NCI-H1105 treated with DMSO at 0.1 percent for 48 hours (cell line): ENCODE results near the gene RCBTB1.
"Not testable (repeated sequence)": the region's sequence is repeated elsewhere in the genome, so short reads cannot be mapped to it uniquely, and the experiment has no call there.

Experiments used
- DNase-seq: peaks from one replicate; lab custom pipeline; 2025; lab: John Stamatoyannopoulos, UW

Gene RCBTB1

GRCh38 chr13:49516467-49516866, 68.9 kb downstream of the RCBTB1 start:
- DNase-seq, result no peak

- no peak for DNase-seq
Measured at GRCh38 chr13:49512578-49512977, 72.8 kb downstream of the RCBTB1 start.

DNA sequence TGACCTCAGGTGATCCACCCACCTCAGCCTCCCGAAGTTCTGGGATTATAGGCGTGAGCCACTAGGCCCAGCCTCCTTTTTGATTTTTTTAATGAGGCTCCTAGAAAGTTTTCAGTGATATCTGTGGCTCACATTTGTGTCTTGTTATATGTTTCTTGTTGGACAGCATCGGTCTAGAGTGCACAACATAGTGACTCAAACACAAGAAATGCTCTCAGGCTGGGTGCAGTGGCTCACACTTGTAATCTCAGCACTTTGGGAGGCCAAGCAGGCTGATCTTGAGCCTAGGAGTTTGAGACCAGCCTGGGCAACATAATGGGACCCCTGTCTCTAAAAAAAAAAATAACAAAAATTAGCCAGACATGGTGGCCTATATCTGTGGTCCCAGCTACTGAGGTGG, 81.4 kb downstream of the RCBTB1 start:
- no peak for DNase-seq

DNA sequence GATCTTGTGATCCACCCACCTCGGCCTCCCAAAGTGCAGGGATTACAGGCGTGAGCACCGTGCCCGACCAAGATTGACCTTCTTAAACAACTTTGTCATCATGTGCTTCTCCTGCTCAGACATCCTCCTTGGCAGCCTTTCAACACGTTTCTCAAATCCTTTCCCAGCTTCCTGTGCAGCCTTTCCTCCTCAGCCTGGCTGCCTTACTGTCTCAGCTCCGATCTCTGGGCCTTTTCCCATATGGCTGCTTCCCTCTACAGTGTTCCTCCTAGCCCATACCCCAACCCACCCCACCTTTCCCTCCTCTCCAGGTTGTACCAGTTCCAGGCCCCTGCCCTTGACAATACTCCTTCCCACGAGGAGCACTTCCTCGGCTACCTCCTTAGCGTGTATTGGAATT, 82.4 kb downstream of the RCBTB1 start:
- no peak for DNase-seq

- no peak for DNase-seq
Measured at GRCh38 chr13:49499889-49500660, 85.3 kb downstream of the RCBTB1 start.

DNA sequence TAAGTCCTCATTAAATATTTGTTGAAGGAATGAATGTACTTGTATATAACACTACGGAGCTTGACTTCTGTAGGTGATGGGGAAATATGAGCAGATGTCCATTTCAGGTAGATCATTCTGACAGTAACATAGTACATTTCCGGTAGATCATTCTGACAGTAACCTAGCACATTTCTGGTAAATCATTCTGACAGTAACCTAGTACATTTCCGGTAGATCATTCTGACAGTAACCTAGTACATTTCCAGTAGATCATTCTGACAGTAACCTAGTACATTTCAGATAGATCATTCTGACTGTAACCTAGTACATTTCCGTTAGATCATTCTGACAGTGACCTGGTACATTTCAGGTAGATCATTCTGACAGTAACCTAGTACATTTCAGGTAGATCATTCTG, 87.2 kb downstream of the RCBTB1 start:
- no peak for DNase-seq

DNA sequence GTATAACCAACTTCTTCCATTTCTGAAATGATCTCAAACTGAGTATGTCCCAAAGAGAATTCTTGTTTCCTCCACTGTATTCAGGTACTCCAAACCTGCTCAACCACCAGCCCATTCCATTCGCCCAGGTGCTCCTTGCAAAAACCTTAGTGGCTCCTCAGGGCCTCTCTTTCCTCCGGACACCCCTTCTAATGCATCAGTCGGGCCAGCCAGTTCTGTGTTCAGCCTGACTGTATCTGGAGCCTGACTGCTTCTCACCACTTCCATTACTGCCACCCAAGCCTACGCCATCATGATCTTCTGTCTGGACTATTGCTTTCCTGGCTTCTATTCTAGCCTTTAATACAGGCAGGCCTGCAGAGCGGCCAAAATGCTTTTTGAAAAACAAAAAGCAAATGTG, 88.1 kb downstream of the RCBTB1 start:
- no peak for DNase-seq

- DNase-seq, result not testable (repeated sequence)
Measured at GRCh38 chr13:49496837-49497236, 88.5 kb downstream of the RCBTB1 start.

- no peak for DNase-seq
Measured at GRCh38 chr13:49495783-49496762, 89.3 kb downstream of the RCBTB1 start, which contains the start of gene PHF11. Gene PHF11 (plus strand): TSS chr13:49495953. CDS start chr13:49496002, 49 bp downstream.

- no peak for DNase-seq
Measured at GRCh38 chr13:49494645-49495044, 90.7 kb downstream of the RCBTB1 start.

GRCh38 chr13:49488563-49488962, 96.8 kb downstream of the RCBTB1 start:
- DNase-seq, result no peak
